ENCODE data around the gene NFASC.

DNA sequence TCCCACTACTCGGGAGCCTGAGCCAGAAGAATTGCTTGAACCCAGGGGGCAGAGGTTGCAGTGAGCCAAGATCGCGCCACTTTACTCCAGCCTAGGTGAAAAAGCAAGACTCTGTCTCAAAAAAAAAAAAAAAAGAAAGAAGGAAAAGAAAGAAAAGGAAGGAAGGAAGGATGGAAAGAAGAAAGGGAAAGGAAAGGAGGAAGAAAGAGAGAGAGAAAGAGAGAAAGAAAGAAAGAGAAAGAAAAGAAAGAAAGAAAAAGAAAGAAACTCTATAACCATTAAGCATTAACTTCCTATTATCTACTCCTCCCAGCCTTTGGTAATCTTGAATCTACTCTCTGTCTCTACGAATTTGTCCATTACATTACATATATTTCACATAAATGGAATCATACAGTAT, 6.9 kb upstream of the NFASC start:
- TF ChIP-seq, protein P1, sequence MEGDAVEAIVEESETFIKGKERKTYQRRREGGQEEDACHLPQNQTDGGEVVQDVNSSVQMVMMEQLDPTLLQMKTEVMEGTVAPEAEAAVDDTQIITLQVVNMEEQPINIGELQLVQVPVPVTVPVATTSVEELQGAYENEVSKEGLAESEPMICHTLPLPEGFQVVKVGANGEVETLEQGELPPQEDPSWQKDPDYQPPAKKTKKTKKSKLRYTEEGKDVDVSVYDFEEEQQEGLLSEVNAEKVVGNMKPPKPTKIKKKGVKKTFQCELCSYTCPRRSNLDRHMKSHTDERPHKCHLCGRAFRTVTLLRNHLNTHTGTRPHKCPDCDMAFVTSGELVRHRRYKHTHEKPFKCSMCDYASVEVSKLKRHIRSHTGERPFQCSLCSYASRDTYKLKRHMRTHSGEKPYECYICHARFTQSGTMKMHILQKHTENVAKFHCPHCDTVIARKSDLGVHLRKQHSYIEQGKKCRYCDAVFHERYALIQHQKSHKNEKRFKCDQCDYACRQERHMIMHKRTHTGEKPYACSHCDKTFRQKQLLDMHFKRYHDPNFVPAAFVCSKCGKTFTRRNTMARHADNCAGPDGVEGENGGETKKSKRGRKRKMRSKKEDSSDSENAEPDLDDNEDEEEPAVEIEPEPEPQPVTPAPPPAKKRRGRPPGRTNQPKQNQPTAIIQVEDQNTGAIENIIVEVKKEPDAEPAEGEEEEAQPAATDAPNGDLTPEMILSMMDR (IDR thresholded peaks at IDR 0.05): no peak
- TF ChIP-seq REST (IDR thresholded peaks at IDR 0.05; ENCODE audit: insufficient read depth in 1 of 2, low read depth in 2 of 2, low read length in 1 of 2) (no peak), SIN3A (IDR thresholded peaks at IDR 0.05; ENCODE audit: borderline replicate concordance, insufficient read depth, low read depth, low read length) (no peak), POLR2AphosphoS5 (IDR thresholded peaks at IDR 0.05; ENCODE audit: low read depth, low read length) (no peak), TCF7L2 (IDR thresholded peaks at IDR 0.05; ENCODE audit: low read depth, low read length) (no peak)
